ENCODE measurements around the gene GPR63. TPM values are rescaled to one million over a fixed set of nuclear protein-coding genes. Genes with fewer than 3 reads are reported as not detected.

Gene GPR63
- total and polyA plus RNA-seq, 2 of the 13 experiments (the other 11 are each of a cell fraction or from before 2014, with no cell fraction given) = 0.01 to 0.02 TPM

- no peak for TF ChIP-seq AHDC1 (CRISPR knock-in tag; IDR thresholded peaks at IDR 0.05; ENCODE audit: borderline replicate concordance)
- TF ChIP-seq ZGPAT (CRISPR knock-in tag; IDR thresholded peaks at IDR 0.05) = no peak
- TF ChIP-seq NBN (conservative IDR thresholded peaks at IDR 0.05) = no peak
- TF ChIP-seq ZNF44 (CRISPR knock-in tag; IDR thresholded peaks at IDR 0.05) = no peak
Measured at GRCh38 chr6:96862560-96862959, 25.3 kb upstream of the GPR63 start (continued).

- H3K4me2 ChIP-seq (ENCODE audit: low read depth, low read length) = no peak overlapping the region
- DNase-seq (ENCODE audit: low spot score) = no peak
- FAIRE-seq = no peak
- no peak overlapping the region for H3K27ac ChIP-seq (ENCODE audit: extremely low read length, insufficient read depth, low read length)
- no peak overlapping the region for H2AFZ ChIP-seq (ENCODE audit: low read length)
- POLR2A ChIA-PET = no interaction called here
- no peak overlapping the region for H3K9ac ChIP-seq (ENCODE audit: insufficient read depth, low read depth, low read length)
- no peaks in the 10 kb centered on the region for H3K4me1 ChIP-seq (ENCODE audit: insufficient read depth, low read length)
- H3K79me2 ChIP-seq (ENCODE audit: insufficient read depth, low read length) = no peaks in the 10 kb centered on the region
- in situ Hi-C loops (cut with HindIII; ENCODE audit: extremely low pct_ligation_motif_present, low pct_unique_long_range_greater_than_20kb) = no loop called here
- no peak for ATAC-seq
- H4K20me1 ChIP-seq (ENCODE audit: insufficient read depth, low read length) = no peaks in the 10 kb centered on the region
- no peaks in the 10 kb centered on the region for H3K36me3 ChIP-seq (replicated peaks in 1 of 2; ENCODE audit: control insufficient read depth in 1 of 2, insufficient read depth in 2 of 2, low read length in 2 of 2)
- H3K4me3 ChIP-seq (replicated peaks in 1 of 3; ENCODE audit: insufficient read depth in 1 of 3, low read depth in 2 of 3, low read length in 3 of 3) = no peak overlapping the region
- CTCF ChIA-PET (ENCODE audit: low intra/inter-chr PET ratio, low total read pairs) = no interaction called here
- no TSS peak for BruUV-seq (replicated peaks)
- intact Hi-C loops (cut with micrococcal nuclease; ENCODE audit: unreplicated experiment) = no loop called here
- no peaks in the 10 kb centered on the region for H3K9me3 ChIP-seq (ENCODE audit: low read length)
- 0 out of 5 replicates have a peak, but pooled peaks cover 0 to 1% of the 10 kb centered on the region in 2 experiments for H3K27me3 ChIP-seq (ENCODE audit: control insufficient read depth in 1 of 2, insufficient read depth in 2 of 2, low read length in 2 of 2)
- TF ChIP-seq CHD2 (IDR thresholded peaks at IDR 0.05; ENCODE audit: low read depth, low read length) (no peak), ZNF331 (CRISPR knock-in tag; IDR thresholded peaks at IDR 0.05) (no peak), ZNF629 (CRISPR knock-in tag; conservative IDR thresholded peaks at IDR 0.05) (no peak), ARID3A (IDR thresholded peaks at IDR 0.05; ENCODE audit: low read depth, low read length) (no peak), CAMTA2 (CRISPR knock-in tag; IDR thresholded peaks at IDR 0.05; ENCODE audit: borderline replicate concordance) (no peak), ZNF512 (CRISPR knock-in tag; IDR thresholded peaks at IDR 0.05) (no peak)
Measured at GRCh38 chr6:96861588-96861987, 24.3 kb upstream of the GPR63 start.
